ENCODE results near the gene CTNNBL1.
"Not testable (repeated sequence)": the region's sequence is repeated elsewhere in the genome, so short reads cannot be mapped to it uniquely, and the experiment has no call there.

The CTNNBL1 gene

GRCh38 chr20:37852666-37853065 is 158.8 kb downstream of the CTNNBL1 start:
- no peak for DNase-seq (ENCODE audit: low read depth, low spot score)

DNA sequence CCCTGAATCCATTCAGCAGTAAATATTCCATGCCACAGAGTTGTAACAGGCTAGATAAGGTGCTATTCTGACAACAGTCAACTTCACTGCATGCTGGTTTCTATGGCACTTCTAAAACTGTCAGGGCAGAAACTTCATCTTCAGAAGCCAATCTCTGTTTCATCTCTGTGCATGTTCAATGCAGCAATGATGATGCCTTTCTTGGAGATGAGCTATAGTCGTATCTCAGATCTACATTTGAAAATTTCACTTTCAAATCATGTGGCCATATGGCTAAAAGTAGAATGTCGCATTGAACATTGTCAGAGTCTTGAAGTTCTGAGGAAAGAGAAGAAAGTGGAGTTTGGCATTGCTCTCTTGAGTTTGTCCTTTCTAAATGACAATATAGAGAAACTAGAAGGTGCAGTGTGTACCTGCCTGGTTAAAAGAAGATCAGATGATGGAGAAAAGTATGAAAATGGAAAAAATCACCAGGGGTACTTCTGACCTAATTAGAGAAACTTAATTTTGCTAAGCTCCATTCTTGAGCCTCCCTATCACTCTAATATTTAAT is 160.1 kb downstream of the CTNNBL1 start:
- DNase-seq (ENCODE audit: low read depth, low spot score): no peak

GRCh38 chr20:37856034-37856433 is 162.2 kb downstream of the CTNNBL1 start:
- not testable (repeated sequence) for DNase-seq (ENCODE audit: low read depth, low spot score)

GRCh38 chr20:37856932-37857660 is 163.3 kb downstream of the CTNNBL1 start:
- no peak for DNase-seq (ENCODE audit: low read depth, low spot score)

GRCh38 chr20:37859406-37860171 is 165.8 kb downstream of the CTNNBL1 start:
- DNase-seq (ENCODE audit: low read depth, low spot score): no peak

- no peak for DNase-seq (ENCODE audit: low read depth, low spot score)
These were observed 169.5 kb downstream of the CTNNBL1 start for GRCh38 chr20:37863289-37863688.

GRCh38 chr20:37864298-37864697 is 170.5 kb downstream of the CTNNBL1 start:
- DNase-seq (ENCODE audit: low read depth, low spot score): no peak

- DNase-seq (ENCODE audit: low read depth, low spot score): no peak
These were observed 172.2 kb downstream of the CTNNBL1 start for GRCh38 chr20:37866051-37866450.

- DNase-seq (ENCODE audit: low read depth, low spot score): no peak
These were observed 173.7 kb downstream of the CTNNBL1 start for GRCh38 chr20:37867289-37868195.

- DNase-seq (ENCODE audit: low read depth, low spot score): no peak
These were observed 175.1 kb downstream of the CTNNBL1 start for GRCh38 chr20:37868851-37869333.

DNA sequence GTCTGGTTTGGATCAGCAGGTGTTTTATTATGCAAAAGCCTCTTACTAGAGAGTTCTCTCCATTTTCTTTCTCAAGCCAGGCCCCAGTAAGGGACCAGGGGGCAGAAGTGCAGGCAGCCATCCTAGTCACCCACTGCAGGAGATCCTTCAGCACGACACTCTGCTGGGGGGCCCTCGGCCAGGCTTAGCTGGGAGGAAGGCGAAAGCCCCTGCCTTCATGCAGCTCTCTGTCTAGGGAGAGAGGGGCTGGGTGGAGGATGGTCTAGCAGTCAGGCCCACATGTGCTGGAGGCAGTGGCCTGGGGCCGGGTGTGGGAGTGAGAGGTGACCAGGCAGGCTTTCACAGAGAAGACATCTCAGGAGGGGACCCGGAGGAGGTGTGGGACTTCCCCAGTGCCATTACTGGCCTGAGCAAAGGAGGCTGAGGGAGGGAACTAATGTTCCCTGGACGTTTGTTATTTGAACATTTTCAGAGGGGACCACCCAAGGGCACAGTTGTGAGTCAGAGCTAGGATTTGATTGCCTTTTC is 175.6 kb downstream of the CTNNBL1 start:
- no peak for DNase-seq (ENCODE audit: low read depth, low spot score)

DNA sequence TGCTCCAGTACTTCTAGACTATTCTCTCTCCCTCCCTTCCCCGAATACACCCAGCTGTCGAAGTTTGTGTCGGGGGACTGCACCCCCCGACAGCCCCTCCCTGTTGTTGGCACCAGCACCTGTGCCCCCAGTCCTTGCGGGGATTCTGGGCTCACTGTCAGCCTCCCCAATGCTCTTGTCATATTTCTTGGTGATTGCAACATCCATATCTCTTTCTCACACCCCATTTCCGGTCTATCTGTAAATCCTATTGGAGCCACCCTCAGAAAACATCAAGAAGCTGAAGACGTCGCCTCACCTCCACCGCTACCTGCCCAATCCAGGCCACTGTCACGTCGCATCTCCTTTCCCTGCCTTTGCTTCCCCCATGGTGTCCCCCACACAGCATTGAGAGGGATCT is 176.5 kb downstream of the CTNNBL1 start:
- DNase-seq (ENCODE audit: low read depth, low spot score): no peak

DNA sequence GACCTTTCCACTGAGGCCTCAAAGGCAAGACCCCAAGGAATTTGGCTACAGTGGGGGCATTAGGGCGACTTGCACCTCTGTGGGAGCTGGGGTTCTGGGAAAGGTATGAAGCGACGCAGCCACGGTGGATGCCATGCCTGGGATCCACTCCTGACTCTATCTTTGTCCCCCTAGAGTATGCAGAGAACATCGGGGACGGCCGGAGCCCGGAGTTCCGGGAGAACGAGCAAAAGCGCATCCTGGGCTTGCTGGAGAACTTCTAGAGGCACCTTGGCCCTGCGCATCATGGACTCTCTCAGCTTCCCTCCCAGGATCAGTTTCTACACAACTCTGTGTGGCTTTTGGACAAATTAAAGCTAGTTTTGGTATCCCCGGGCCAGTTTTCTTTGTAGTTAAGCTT is 177.9 kb downstream of the CTNNBL1 start:
- no peak for DNase-seq (ENCODE audit: low read depth, low spot score)

DNA sequence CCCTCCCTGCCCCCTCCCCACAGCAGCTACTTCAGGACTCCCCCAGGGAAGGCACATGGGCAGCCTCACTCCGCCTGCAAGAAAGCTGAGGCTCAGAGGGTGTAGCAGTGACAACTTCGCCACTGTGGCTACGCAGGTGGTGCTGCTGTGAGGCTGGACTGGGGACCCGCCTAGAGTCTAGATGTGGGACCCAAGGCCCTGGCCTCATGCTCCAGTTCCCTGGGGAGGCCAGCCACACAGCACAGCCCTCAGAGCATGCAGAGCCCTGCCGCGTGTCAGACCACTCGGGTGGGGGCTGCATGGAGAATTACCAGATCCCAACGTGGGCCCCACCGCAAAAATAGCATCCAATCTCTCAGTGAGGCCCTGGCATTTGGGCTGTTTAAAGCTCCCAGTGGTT is 178.3 kb downstream of the CTNNBL1 start:
- no peak for DNase-seq (ENCODE audit: low read depth, low spot score)

DNA sequence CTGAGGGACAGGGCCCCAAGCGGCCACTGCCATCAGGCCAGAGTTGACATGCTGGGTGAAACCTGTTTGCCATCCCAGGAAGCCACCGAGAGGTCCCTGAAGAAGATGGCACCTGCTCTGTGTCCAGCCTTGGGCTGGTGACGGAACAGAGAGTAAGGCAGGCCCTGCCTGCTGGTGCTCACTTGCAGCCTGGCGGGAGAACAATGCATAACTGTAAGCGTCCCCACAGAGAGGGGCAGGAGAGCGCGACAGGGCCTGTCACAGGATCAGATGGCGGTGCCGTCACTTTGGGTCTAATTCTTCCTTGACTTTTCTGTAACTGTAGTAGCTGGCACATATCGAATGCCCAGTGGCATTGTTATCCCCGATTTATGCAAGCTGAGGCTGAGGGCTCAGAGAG is 180.1 kb downstream of the CTNNBL1 start:
- no peak for DNase-seq (ENCODE audit: low read depth, low spot score)

DNA sequence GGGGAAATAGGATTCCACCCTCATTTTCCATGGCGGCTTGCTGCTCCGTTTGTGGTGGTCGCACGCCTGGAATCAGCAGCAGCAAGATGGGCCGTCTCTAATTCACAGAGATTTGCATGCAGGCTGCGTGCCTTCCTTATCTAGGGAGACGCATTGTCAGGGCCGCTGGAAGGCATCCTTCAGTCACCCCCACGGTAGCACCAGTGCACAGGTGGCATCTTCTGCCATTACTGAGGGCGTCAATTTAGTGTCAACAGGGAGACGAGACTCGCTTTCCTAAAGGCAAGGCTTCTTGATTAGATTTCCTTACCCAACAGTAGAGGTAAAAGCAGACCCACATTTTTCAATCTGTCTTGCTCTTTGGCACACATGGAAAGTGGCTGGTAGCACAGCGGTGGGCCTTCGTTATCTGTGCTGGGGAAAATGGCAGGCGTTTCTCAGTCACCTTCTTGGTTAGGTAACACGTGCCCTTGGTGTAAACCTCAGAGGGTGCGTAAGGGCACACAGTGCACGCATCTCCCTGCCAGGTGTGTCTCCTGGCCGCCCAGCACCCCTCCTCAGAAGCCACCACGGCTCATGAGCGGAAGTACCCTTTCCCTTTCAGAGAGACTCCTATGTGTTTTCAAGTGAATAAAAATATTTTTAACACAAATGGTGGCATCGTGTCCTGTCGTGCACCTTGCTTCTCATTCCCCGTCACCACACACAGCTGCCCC is 181.8 kb downstream of the CTNNBL1 start:
- no peak for DNase-seq (ENCODE audit: low read depth, low spot score)

- DNase-seq (ENCODE audit: low read depth, low spot score): no peak
These were observed 183.0 kb downstream of the CTNNBL1 start for GRCh38 chr20:37876863-37877262.

- DNase-seq (ENCODE audit: low read depth, low spot score): no peak
These were observed 184.3 kb downstream of the CTNNBL1 start for GRCh38 chr20:37877832-37878772.

GRCh38 chr20:37878835-37879599 is 185.2 kb downstream of the CTNNBL1 start:
- DNase-seq (ENCODE audit: low read depth, low spot score): no peak
